Colonic mucosa (tissue), 4 donors: ENCODE data around the gene CX3CL1. TPM values are rescaled to one million over a fixed set of nuclear protein-coding genes. Genes with fewer than 3 reads are reported as not detected.

Source experiments
- DNase-seq: peaks from one replicate; pipeline ENCODE4 v3.0.0-alpha.2; 2020
- H3K27ac ChIP-seq: fragments of 200-600 bp; one replicate; pipeline ENCODE4 v1.8.0; 2021
- H3K27me3 ChIP-seq: fragments of 200-600 bp; one replicate; pipeline ENCODE4 v1.8.0; 2021
- H3K36me3 ChIP-seq: fragments of 200-600 bp; one replicate; pipeline ENCODE4 v1.8.0; 2021
- H3K4me1 ChIP-seq: fragments of 200-600 bp; one replicate; pipeline ENCODE4 v1.8.0; 2021; ENCODE audit warnings: mild to moderate bottlenecking
- H3K4me3 ChIP-seq: fragments of 200-600 bp; one replicate; pipeline ENCODE4 v1.8.0; 2021
- H3K9ac ChIP-seq, 2 donors: one replicate each; pipeline ENCODE4 v1.7.0; 2013; ENCODE audit warnings: control low read depth in 2 of 2, low read depth in 2 of 2, low read length in 2 of 2
- H3K9me3 ChIP-seq: fragments of 200-600 bp; one replicate; pipeline ENCODE4 v1.8.0; 2021
- CTCF ChIP-seq: fragments of 200-600 bp; IDR thresholded peaks from one replicate; pipeline ENCODE4 v1.8.0; 2022; ENCODE audit warnings: antibody characterized with exemption, mild to moderate bottlenecking
- intact Hi-C: fragments of 100-400 bp; cut with DNase I; formaldehyde crosslinking; loops from one replicate; pipeline ENCODE4 v1.14.1; 2022
- total RNA-seq, 2 donors: library from RNA; stranded (reverse); fragmentation: NEBNext Ultra II Directional in 1 of 2; extraction: Animal tissue kit (Norgen Biotek cat#: 25700) in 1 of 2; gene quantifications; one replicate each; pipeline ENCODE4 v1.2.1, GENCODE V29; 2021
- donor health status: healthy.
- donor health status: DM: no; HTN: no; CAD: no.
- donor health status: DM: no; HTN: no; CAD: no.

CX3CL1 gene
- total RNA-seq, 2 donors from 2014 or later = 1.8 to 4.6 TPM

- TF ChIP-seq CTCF = no peak
- Histone ChIP-seq H3K36me3 (no peaks in the 10 kb centered on the region), H3K9me3 (no peaks in the 10 kb centered on the region), H3K9ac (no peak overlapping the region), H3K4me1 (peaks cover 11% of the 10 kb centered on the region), H3K27ac (no peak overlapping the region), H3K27me3 (no peaks in the 10 kb centered on the region), H3K4me3 (no peak overlapping the region)
- intact Hi-C loops = no loop called here
- no peak for DNase-seq
Observed at GRCh38 chr16:57387598-57388354, 15.5 kb downstream of the CX3CL1 start.

- Histone ChIP-seq H3K9ac (no peak overlapping the region), H3K27ac (no peak overlapping the region), H3K4me3 (no peak overlapping the region), H3K27me3 (no peaks in the 10 kb centered on the region), H3K36me3 (no peaks in the 10 kb centered on the region), H3K9me3 (no peaks in the 10 kb centered on the region), H3K4me1 (peaks cover 11% of the 10 kb centered on the region)
- no peak for TF ChIP-seq CTCF
- DNase-seq = no peak
- intact Hi-C loops = no loop called here
Observed at GRCh38 chr16:57388359-57389086, 16.2 kb downstream of the CX3CL1 start.

- no peak overlapping the region for H3K27ac ChIP-seq
- H3K9me3 ChIP-seq = no peaks in the 10 kb centered on the region
- no peak overlapping the region for H3K4me3 ChIP-seq
- H3K27me3 ChIP-seq = no peaks in the 10 kb centered on the region
- H3K36me3 ChIP-seq = no peaks in the 10 kb centered on the region
- DNase-seq = no peak
- H3K9ac ChIP-seq = no peak overlapping the region
- intact Hi-C loops = no loop called here
- peaks cover 7% of the 10 kb centered on the region for H3K4me1 ChIP-seq
- no peak for TF ChIP-seq CTCF
Observed at GRCh38 chr16:57389087-57389468, 16.8 kb downstream of the CX3CL1 start.

GRCh38 chr16:57390636-57391295, 18.5 kb downstream of the CX3CL1 start:
- no peak overlapping the region for H3K9ac ChIP-seq
- H3K4me1 ChIP-seq = no peaks in the 10 kb centered on the region
- no peaks in the 10 kb centered on the region for H3K9me3 ChIP-seq
- no peaks in the 10 kb centered on the region for H3K27me3 ChIP-seq
- no peak overlapping the region for H3K27ac ChIP-seq
- DNase-seq = no peak
- no peak for TF ChIP-seq CTCF
- H3K36me3 ChIP-seq = no peaks in the 10 kb centered on the region
- no peak overlapping the region for H3K4me3 ChIP-seq
- intact Hi-C loops = no loop called here

GRCh38 chr16:57391300-57391699, 19.0 kb downstream of the CX3CL1 start:
- TF ChIP-seq CTCF = no peak
- no peaks in the 10 kb centered on the region for H3K36me3 ChIP-seq
- H3K27me3 ChIP-seq = no peaks in the 10 kb centered on the region
- intact Hi-C loops = no loop called here
- H3K9ac ChIP-seq = no peak overlapping the region
- H3K9me3 ChIP-seq = no peaks in the 10 kb centered on the region
- DNase-seq = no peak
- H3K4me1 ChIP-seq = no peaks in the 10 kb centered on the region
- H3K27ac ChIP-seq = no peak overlapping the region
- no peak overlapping the region for H3K4me3 ChIP-seq
